ENCODE data around the gene ZSWIM4. TPM values are rescaled to one million over a fixed set of nuclear protein-coding genes. Genes with fewer than 3 reads are reported as not detected.

Gene ZSWIM4
- polyA plus RNA-seq, 2 of the 4 experiments (the other 2 are of a cell fraction), result 1.6 to 3.4 TPM

DNA sequence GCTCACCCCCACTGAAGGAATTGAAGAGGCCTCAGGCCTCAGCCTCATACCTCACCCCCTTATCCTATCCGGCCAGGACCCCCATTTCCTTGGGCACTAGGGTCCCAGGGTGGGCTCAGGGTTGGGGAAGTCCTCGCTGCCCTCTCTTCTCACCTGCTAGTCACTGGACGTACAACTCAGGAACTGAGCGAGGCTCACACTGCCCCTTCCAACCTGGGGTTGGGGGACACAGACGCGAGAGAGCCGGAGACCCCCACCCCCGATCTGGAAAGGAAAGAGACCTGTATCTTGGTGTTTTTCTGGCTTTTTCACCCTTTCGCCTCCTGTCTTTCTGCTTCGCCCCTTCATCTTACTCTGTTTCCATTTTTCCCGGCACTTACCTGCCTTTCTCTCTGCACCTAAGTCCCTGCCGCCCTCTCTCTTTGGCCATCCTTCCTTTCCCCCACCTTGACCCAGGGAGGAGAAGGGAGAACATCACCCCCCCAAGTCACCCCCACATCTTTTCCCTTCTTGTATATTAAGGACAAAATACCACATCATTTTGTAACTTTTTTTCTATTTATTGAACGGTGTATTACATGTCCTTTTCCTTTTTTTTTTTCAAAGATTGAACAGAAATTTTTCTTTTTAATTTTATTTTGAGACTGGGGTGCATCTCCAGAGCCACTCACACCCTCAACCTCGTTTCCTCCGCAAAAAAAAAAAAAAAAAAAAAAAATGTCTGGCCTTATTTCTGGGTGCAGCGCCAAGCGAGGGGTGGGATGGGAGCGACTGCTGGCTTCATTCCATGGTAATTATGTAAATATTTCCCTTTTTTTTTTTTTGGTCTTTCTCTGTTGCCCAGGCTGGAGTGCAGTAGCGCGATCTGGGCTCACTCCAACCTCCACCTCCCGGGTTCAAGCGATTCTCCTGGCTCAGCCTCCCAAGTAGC lies 36.6 kb downstream of the ZSWIM4 start:
- H3K27ac ChIP-seq, result peak overlapping the region in 1 of 2 experiments; percentile 100; a peak in 1 of 6 replicates
- ChIA-PET CTCF (interaction anchor here (1.6 to 10.7 kb wide), 2 partner anchors 24 to 69 kb away, joined by 4 to 271 read pairs; no protein-coding TSS in a partner anchor), POLR2A (interaction anchor here (0.6 to 1.5 kb wide), 3 partner anchors 14 to 31 kb away, joined by 3 to 5 read pairs (median 3); no protein-coding TSS in a partner anchor)
- H3K4me3 ChIP-seq, result no peak overlapping the region
- 81% methylated on average over 22 of the region's 22 CpGs for WGBS (ENCODE audit: missing lambda C conversion rate)
- DNase-seq (ENCODE audit: low read depth in 1 of 2, low spot score in 1 of 2) (peak in 1 of 2 experiments; percentile 45), ATAC-seq (peak; percentile 0 to 4; a peak in 2 of 6 replicates), FAIRE-seq (no peak)
- H3K4me2 ChIP-seq, result no peak overlapping the region
- H3K4me1 ChIP-seq, result peaks cover 37% of the 10 kb centered on the region
- H3K9me3 ChIP-seq, result no peaks in the 10 kb centered on the region
- TF ChIP-seq, protein P1, sequence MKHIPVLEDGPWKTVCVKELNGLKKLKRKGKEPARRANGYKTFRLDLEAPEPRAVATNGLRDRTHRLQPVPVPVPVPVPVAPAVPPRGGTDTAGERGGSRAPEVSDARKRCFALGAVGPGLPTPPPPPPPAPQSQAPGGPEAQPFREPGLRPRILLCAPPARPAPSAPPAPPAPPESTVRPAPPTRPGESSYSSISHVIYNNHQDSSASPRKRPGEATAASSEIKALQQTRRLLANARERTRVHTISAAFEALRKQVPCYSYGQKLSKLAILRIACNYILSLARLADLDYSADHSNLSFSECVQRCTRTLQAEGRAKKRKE (CRISPR knock-in tag; IDR thresholded peaks at IDR 0.05; ENCODE audit: low read depth), result 0 out of 2 replicates have a peak, but pooled peaks have one; percentile 44
- peak; percentile 98 for TF ChIP-seq POLR2AphosphoS2 (conservative IDR thresholded peaks at IDR 0.05; ENCODE audit: low read length)
- TF ChIP-seq, protein P2, sequence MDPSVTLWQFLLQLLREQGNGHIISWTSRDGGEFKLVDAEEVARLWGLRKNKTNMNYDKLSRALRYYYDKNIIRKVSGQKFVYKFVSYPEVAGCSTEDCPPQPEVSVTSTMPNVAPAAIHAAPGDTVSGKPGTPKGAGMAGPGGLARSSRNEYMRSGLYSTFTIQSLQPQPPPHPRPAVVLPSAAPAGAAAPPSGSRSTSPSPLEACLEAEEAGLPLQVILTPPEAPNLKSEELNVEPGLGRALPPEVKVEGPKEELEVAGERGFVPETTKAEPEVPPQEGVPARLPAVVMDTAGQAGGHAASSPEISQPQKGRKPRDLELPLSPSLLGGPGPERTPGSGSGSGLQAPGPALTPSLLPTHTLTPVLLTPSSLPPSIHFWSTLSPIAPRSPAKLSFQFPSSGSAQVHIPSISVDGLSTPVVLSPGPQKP (IDR thresholded peaks at IDR 0.05; ENCODE audit: low read depth, low read length), result no peak
- peak; percentile 99 for TF ChIP-seq HOXA7 (CRISPR knock-in tag; IDR thresholded peaks at IDR 0.05)
- TF ChIP-seq EHF (CRISPR knock-in tag; IDR thresholded peaks at IDR 0.05), result peak; percentile 83
- TF ChIP-seq TFCP2L1 (CRISPR knock-in tag; IDR thresholded peaks at IDR 0.05), result peak; percentile 98
- peak; percentile 97 for TF ChIP-seq TP53 (CRISPR knock-in tag; IDR thresholded peaks at IDR 0.05)
- TF ChIP-seq, protein P3, sequence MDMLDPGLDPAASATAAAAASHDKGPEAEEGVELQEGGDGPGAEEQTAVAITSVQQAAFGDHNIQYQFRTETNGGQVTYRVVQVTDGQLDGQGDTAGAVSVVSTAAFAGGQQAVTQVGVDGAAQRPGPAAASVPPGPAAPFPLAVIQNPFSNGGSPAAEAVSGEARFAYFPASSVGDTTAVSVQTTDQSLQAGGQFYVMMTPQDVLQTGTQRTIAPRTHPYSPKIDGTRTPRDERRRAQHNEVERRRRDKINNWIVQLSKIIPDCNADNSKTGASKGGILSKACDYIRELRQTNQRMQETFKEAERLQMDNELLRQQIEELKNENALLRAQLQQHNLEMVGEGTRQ (IDR thresholded peaks at IDR 0.05), result no peak
- TF ChIP-seq, protein P4, sequence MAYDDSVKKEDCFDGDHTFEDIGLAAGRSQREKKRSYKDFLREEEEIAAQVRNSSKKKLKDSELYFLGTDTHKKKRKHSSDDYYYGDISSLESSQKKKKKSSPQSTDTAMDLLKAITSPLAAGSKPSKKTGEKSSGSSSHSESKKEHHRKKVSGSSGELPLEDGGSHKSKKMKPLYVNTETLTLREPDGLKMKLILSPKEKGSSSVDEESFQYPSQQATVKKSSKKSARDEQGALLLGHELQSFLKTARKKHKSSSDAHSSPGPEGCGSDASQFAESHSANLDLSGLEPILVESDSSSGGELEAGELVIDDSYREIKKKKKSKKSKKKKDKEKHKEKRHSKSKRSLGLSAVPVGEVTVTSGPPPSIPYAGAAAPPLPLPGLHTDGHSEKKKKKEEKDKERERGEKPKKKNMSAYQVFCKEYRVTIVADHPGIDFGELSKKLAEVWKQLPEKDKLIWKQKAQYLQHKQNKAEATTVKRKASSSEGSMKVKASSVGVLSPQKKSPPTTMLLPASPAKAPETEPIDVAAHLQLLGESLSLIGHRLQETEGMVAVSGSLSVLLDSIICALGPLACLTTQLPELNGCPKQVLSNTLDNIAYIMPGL (CRISPR knock-in tag; IDR thresholded peaks at IDR 0.05; ENCODE audit: borderline replicate concordance), result peak; percentile 86
- no peak for TF ChIP-seq FOSL2 (IDR thresholded peaks at IDR 0.05)
- peak; percentile 49 for TF ChIP-seq FOSL2 (CRISPR knock-in tag; IDR thresholded peaks at IDR 0.05)
- peak; percentile 63; the same call in 1 of the 2 replicates for TF ChIP-seq HOXB5 (CRISPR knock-in tag; IDR thresholded peaks at IDR 0.05)
- TF ChIP-seq RARB (CRISPR knock-in tag; IDR thresholded peaks at IDR 0.05), result peak; percentile 90
- peak; percentile 98 for TF ChIP-seq FOSB (CRISPR knock-in tag; IDR thresholded peaks at IDR 0.05)
- no peak for TF ChIP-seq CBX8 (IDR thresholded peaks at IDR 0.05)

DNA sequence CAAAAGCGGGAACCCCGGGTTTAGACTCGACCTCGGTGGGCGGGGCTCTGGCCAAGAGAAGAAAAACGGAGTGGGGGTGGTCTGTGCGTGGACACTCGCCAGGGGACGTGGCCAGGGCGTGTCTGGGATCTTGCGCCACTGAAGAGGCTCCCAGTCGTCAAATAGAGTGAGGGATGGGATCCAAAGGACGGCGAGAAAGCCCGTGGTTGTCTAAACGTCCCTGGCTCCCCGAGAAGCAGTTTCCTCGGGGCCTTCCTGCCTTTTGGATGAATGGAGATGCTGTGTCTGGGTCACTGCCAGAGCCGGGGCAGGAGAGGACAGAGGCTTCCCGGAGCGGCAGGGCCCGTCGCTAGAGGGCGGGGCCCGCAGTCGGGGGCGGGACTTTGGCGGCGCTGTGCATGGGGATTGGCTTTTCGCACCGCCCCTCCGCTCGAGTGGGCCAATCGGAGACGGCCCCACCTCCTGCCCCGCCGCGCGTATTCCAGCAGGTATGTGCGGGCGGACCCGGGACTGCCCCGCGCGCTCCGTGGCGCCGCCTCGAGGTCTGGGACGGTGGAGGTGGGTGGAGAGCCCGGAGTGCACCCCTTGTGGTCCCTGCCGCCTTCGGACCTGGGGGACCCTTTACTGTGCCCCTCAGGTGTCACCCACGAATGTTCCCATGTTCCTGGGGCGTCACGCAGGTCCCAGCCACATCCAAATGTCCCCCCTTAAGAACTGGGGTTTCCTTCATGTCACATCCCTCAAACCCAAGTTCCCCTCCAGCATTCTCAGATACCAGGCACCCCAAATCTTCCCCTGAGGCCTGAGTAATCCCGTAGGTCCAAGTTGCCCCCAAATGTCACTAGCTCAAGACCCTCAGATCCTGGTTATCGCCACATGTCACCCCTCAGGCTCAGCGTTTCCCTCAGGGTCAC lies 38.3 kb downstream of the ZSWIM4 start:
- DNase-seq (ENCODE audit: low read depth in 1 of 2, low spot score in 1 of 2), result peak; percentile 62 to 91
- WGBS (ENCODE audit: missing lambda C conversion rate), result 6% methylated on average over 27 of the region's 59 CpGs
- H3K4me2 ChIP-seq, result peak overlapping the region; percentile 100
- 0 out of 3 replicates have a peak overlapping the region, but pooled peaks have one; percentile 6 for H3K4me3 ChIP-seq
- ATAC-seq, result peak; percentile 44
- peaks cover 55% of the 10 kb centered on the region for H3K4me1 ChIP-seq
- H3K9me3 ChIP-seq, result no peaks in the 10 kb centered on the region
- H3K27ac ChIP-seq, result peak overlapping the region; percentile 100
- ChIA-PET POLR2A (interaction anchor here (0.9 to 3.6 kb wide), 6 partner anchors 11 to 29 kb away, joined by 3 to 37 read pairs (median 5); no protein-coding TSS in a partner anchor), CTCF (interaction anchor here (0.5 to 10.7 kb wide), 7 partner anchors 23 to 70 kb away, joined by 3 to 271 read pairs (median 4); no protein-coding TSS in a partner anchor)
- FAIRE-seq, result no peak
- TF ChIP-seq HOXB13 (CRISPR knock-in tag; IDR thresholded peaks at IDR 0.05; ENCODE audit: low read depth), result no peak
- peak; percentile 98 for TF ChIP-seq FOSB (CRISPR knock-in tag; IDR thresholded peaks at IDR 0.05)
- TF ChIP-seq TFCP2L1 (CRISPR knock-in tag; IDR thresholded peaks at IDR 0.05), result peak; percentile 99
- TF ChIP-seq KDM1A (IDR thresholded peaks at IDR 0.05; ENCODE audit: low read depth), result no peak
- TF ChIP-seq, protein P5, sequence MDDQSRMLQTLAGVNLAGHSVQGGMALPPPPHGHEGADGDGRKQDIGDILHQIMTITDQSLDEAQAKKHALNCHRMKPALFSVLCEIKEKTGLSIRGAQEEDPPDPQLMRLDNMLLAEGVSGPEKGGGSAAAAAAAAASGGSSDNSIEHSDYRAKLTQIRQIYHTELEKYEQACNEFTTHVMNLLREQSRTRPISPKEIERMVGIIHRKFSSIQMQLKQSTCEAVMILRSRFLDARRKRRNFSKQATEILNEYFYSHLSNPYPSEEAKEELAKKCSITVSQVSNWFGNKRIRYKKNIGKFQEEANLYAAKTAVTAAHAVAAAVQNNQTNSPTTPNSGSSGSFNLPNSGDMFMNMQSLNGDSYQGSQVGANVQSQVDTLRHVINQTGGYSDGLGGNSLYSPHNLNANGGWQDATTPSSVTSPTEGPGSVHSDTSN (IDR thresholded peaks at IDR 0.05), result peak; percentile 94
- TF ChIP-seq HOXA7 (CRISPR knock-in tag; IDR thresholded peaks at IDR 0.05), result peak; percentile 99
- TF ChIP-seq POLR2AphosphoS2 (conservative IDR thresholded peaks at IDR 0.05; ENCODE audit: low read length), result peak; percentile 98
- no peak for TF ChIP-seq FOSL2 (IDR thresholded peaks at IDR 0.05)
- TF ChIP-seq FOSL2 (CRISPR knock-in tag; IDR thresholded peaks at IDR 0.05), result peak; percentile 58; the same call in 1 of the 2 replicates
- no peak for TF ChIP-seq NR3C1 (IDR thresholded peaks at IDR 0.05)
- no peak for TF ChIP-seq CHD4 (IDR thresholded peaks at IDR 0.05; ENCODE audit: borderline replicate concordance)
- TF ChIP-seq JUN (IDR thresholded peaks at IDR 0.05), result peak; percentile 77 to 90; a peak in 4 of 5 replicates
- TF ChIP-seq, protein P4 (CRISPR knock-in tag; IDR thresholded peaks at IDR 0.05; ENCODE audit: borderline replicate concordance), result peak; percentile 89; the same call in 1 of the 2 replicates
- TF ChIP-seq ZFP36 (IDR thresholded peaks at IDR 0.05; ENCODE audit: borderline replicate concordance, partially characterized antibody), result no peak
- TF ChIP-seq NPAS2 (CRISPR knock-in tag; IDR thresholded peaks at IDR 0.05; ENCODE audit: borderline replicate concordance), result no peak

Data from A549 (cell line).